K562 (cell line): ENCODE measurements around the gene ST7. TPM values are rescaled to one million over a fixed set of nuclear protein-coding genes. Genes with fewer than 3 reads are reported as not detected.

ENCODE experiments used
- ARID2 ChIP-seq: fragments of 450-650 bp; IDR thresholded peaks from 2 replicates; pipeline ENCODE4 v1.6.1; 2017; ENCODE audit warnings: antibody characterized with exemption, mild to moderate bottlenecking
- ETV5 ChIP-seq: sonication (generic); formaldehyde crosslinking; IDR thresholded peaks from 2 replicates; pipeline ENCODE4 v1.4.0; 2020; ENCODE audit warnings: low read depth, mild to moderate bottlenecking, missing genetic modification reagents
- KLF10 ChIP-seq: fragments of 250-450 bp; sonication (Bioruptor Pico); IDR thresholded peaks from 2 replicates; pipeline ENCODE4 v1.6.1; 2021; ENCODE audit warnings: matching md5 sums
- MXI1 ChIP-seq: IDR thresholded peaks from 2 replicates; pipeline ENCODE4 v1.6.1; 2011; ENCODE audit warnings: low read depth, mild to moderate bottlenecking, improper control_type of control experiment, low read length
- RAD21 ChIP-seq, 2 experiments: fragments of 250-450 bp in 1 of 2; fragments of 450-650 bp in 1 of 2; sonication (Bioruptor Pico) in 1 of 2; formaldehyde crosslinking in 1 of 2; IDR thresholded peaks in 1 of 2; conservative IDR thresholded peaks in 1 of 2; 2 replicates each; pipeline versions ENCODE4 v1.4.0 to v1.8.0; 2020 to 2022; ENCODE audit warnings: mild to moderate bottlenecking in 2 of 2, moderate library complexity in 1 of 2
- REST ChIP-seq, 2 experiments: fragments of 450-650 bp; formaldehyde crosslinking in 1 of 2; IDR thresholded peaks; 2 replicates each; pipeline versions ENCODE4 v1.4.0 to v1.6.1; 2014 to 2020; ENCODE audit warnings: mild to moderate bottlenecking in 2 of 2, borderline replicate concordance in 1 of 2, low read depth in 1 of 2
- U2AF2 ChIP-seq: fragments of 200-400 bp; formaldehyde crosslinking; optimal IDR thresholded peaks from 2 replicates; pipeline ENCODE3; 2017; ENCODE audit warnings: low read depth, mild to moderate bottlenecking, low read length
- VEZF1 ChIP-seq: fragments of 200-800 bp; sonication (Bioruptor generic); IDR thresholded peaks from 2 replicates; pipeline ENCODE4 v1.6.1; 2017; ENCODE audit warnings: missing genetic modification characterization, missing compliant biosample characterization
- ZFP91 ChIP-seq: sonication (generic); formaldehyde crosslinking; IDR thresholded peaks from 2 replicates; pipeline ENCODE4 v1.8.0; 2022; ENCODE audit warnings: mild to moderate bottlenecking, missing genetic modification reagents
- ZMIZ1 ChIP-seq, 2 experiments: fragments of 150-350 bp in 1 of 2; IDR thresholded peaks; 2 replicates each; pipeline ENCODE4 v1.6.1; 2012 to 2016; ENCODE audit warnings: low read depth in 2 of 2, low read length in 2 of 2, mild to moderate bottlenecking in 1 of 2, moderate library complexity in 1 of 2
- polyA plus RNA-seq, 8 experiments: library from polyadenylated mRNA; depleted of rRNA in 4 of 8; stranded (reverse) in 5 of 8; unstranded in 3 of 8; fragments of >200 nt; fragmentation: Nextera tagmentation in 2 of 8; fragmentation: Illumina TruSeq in 1 of 8; extraction: Ambion mirVana in 2 of 8; extraction: Trizol in 1 of 8; gene quantifications; 2 replicates each; pipeline versions ENCODE4 v1.2.1 to v1.2.3, GENCODE V29; 2011 to 2014; ENCODE audit warnings: inconsistent platforms in 1 of 8, missing spikeins in 1 of 8
- total RNA-seq, 7 experiments: library from RNA; depleted of rRNA in 6 of 7; stranded (reverse); fragments of >200 nt in 6 of 7; fragmentation: Illumina TruSeq in 2 of 7; extraction: Trizol in 2 of 7; gene quantifications; 2 replicates each; pipeline versions ENCODE4 v1.2.1 to v1.2.3, GENCODE V29; 2011 to 2021; ENCODE audit warnings: low replicate concordance in 1 of 7

Gene ST7
- total and polyA plus RNA-seq, 9 of the 15 experiments (the other 6 are each of a cell fraction or from before 2014, with no cell fraction given) = 23.9 to 56.3 (median 36.9) TPM

- TF ChIP-seq REST (IDR thresholded peaks at IDR 0.05; ENCODE audit: borderline replicate concordance) (peak; percentile 93), REST (CRISPR knock-in tag; IDR thresholded peaks at IDR 0.05; ENCODE audit: low read depth) (no peak), ZFP91 (no peak), ARID2 (peak; percentile 94), MXI1 (no peak), ETV5 (CRISPR knock-in tag) (no peak), U2AF2 (no peak), VEZF1 (no peak), KLF10 (CRISPR knock-in tag) (no peak), RAD21 (CRISPR knock-in tag; conservative IDR thresholded peaks at IDR 0.05 in 1 of 2, IDR thresholded peaks at IDR 0.05 in 1 of 2) (peak; percentile 99), ZMIZ1 (IDR thresholded peaks at IDR 0.05; ENCODE audit: low read depth in 2 of 2, low read length in 2 of 2) (0 out of 4 replicates have a peak, but pooled peaks of 1 of the 2 experiments have one; percentile 42)
Measured at GRCh38 chr7:117119192-117119924, 166.1 kb downstream of the ST7 start (continued).
